Tibial nerve (tissue), 4 donors: ENCODE results near the gene CNRIP1.

Experiments used
- EP300 ChIP-seq, 2 donors: sonication (generic); formaldehyde crosslinking; IDR thresholded peaks; one replicate each; pipeline ENCODE4 v1.6.1; 2017; ENCODE audit warnings: antibody characterized with exemption in 2 of 2, mild to moderate bottlenecking in 1 of 2
- POLR2A ChIP-seq, 2 donors: fragments of 450-650 bp; IDR thresholded peaks; one replicate each; pipeline ENCODE4 v1.6.1; 2017; ENCODE audit warnings: antibody characterized with exemption in 2 of 2, mild to moderate bottlenecking in 2 of 2, moderate library complexity in 2 of 2
- TF ChIP-seq, protein P1 (sequence below), 5 experiments: fragments of 200-600 bp in 3 of 5; fragments of 450-650 bp in 2 of 5; sonication (generic) in 3 of 5; IDR thresholded peaks; one replicate each; pipeline ENCODE4 v1.5.1; 2016 to 2019; ENCODE audit warnings: antibody characterized with exemption in 5 of 5, mild to moderate bottlenecking in 3 of 5, moderate library complexity in 2 of 5

DNA sequence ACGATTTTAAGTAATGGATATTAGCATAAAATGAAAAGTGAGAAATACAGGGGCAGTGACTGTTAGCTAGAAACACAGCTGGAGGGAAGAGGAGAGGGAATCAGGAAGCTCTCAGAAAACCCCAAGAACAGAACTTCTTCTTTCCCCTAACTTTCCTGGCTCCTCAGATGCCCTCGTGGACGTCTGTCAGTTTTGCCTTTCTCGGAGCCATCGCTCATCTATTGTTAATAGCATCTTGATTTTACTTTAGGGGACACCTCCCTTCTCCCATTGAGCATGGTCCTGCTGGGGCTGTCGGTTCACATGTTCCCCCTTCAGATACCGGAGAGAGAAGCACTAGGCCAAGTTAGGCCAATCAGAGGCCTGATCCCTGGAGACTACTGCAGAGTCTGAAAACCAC is 43.0 kb upstream of the CNRIP1 start:
- TF ChIP-seq EP300 (IDR thresholded peaks at IDR 0.05) (no peak), POLR2A (IDR thresholded peaks at IDR 0.05) (no peak)
- TF ChIP-seq, protein P1, sequence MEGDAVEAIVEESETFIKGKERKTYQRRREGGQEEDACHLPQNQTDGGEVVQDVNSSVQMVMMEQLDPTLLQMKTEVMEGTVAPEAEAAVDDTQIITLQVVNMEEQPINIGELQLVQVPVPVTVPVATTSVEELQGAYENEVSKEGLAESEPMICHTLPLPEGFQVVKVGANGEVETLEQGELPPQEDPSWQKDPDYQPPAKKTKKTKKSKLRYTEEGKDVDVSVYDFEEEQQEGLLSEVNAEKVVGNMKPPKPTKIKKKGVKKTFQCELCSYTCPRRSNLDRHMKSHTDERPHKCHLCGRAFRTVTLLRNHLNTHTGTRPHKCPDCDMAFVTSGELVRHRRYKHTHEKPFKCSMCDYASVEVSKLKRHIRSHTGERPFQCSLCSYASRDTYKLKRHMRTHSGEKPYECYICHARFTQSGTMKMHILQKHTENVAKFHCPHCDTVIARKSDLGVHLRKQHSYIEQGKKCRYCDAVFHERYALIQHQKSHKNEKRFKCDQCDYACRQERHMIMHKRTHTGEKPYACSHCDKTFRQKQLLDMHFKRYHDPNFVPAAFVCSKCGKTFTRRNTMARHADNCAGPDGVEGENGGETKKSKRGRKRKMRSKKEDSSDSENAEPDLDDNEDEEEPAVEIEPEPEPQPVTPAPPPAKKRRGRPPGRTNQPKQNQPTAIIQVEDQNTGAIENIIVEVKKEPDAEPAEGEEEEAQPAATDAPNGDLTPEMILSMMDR (IDR thresholded peaks at IDR 0.05): no peak
